HepG2 (cell line): ENCODE measurements around the gene WFDC13. TPM values are rescaled to one million over a fixed set of nuclear protein-coding genes. Genes with fewer than 3 reads are reported as not detected.

Experiments used
- ATAC-seq: fragments of 200-7000 bp; cut with Tn5 transposase; 3 replicates; pipeline ENCODE4 v1.9.1; 2020; ENCODE audit warnings: mild to moderate bottlenecking, moderate library complexity
- BruUV-seq: library from RNA; stranded (reverse); fragments of 400-500 nt; replicated peaks from 2 replicates; lab custom pipeline; 2021; lab: Mats Ljungman, UMichigan
- CTCF ChIA-PET: fragments of 300-600 bp; formaldehyde crosslinking; extraction: SDS; loops from one replicate; lab custom pipeline; 2021; ENCODE audit warnings: low total read pairs, inconsistent platforms, low intra/inter-chr PET ratio; lab: Yijun Ruan, JAX
- POLR2A ChIA-PET: fragments of 350-600 bp; sonication (Branson Sonifier 250); formaldehyde crosslinking; loops from one replicate; lab custom pipeline; 2020; ENCODE audit warnings: antibody characterized with exemption, inconsistent platforms; lab: Yijun Ruan, JAX
- DNase-seq: peaks from one replicate; pipeline ENCODE4 v3.0.0-alpha.2; 2015; ENCODE audit warnings: low spot score
- FAIRE-seq: peaks from 3 replicates; lab custom pipeline; 2011; peaks lifted over from hg19 to GRCh38; lab: Jason Lieb, UNC
- H2AFZ ChIP-seq: one replicate; pipeline ENCODE4 v1.6.1; 2011; ENCODE audit warnings: low read length, inconsistent platforms
- H3K27ac ChIP-seq: fragments of 300-600 bp; 3 replicates; pipeline ENCODE4 v1.8.0; 2011; ENCODE audit warnings: mixed run types, mild to moderate bottlenecking, mixed read lengths, low read length, inconsistent platforms; ENCODE audit not compliant: insufficient read depth; ENCODE audit errors: extremely low read length
- H3K27me3 ChIP-seq, 2 experiments: fragments of 200-600 bp in 1 of 2; 2 replicates in 1 of 2; 3 replicates in 1 of 2; pipeline versions ENCODE4 v1.6.0 to v1.8.0; 2011; ENCODE audit warnings: low read length in 2 of 2, mild to moderate bottlenecking in 2 of 2, moderate library complexity in 2 of 2, inconsistent platforms in 1 of 2; ENCODE audit not compliant: insufficient read depth in 2 of 2, control insufficient read depth in 1 of 2
- H3K36me3 ChIP-seq, 2 experiments: fragments of 200-600 bp in 1 of 2; replicated peaks in 1 of 2; 2 replicates in 1 of 2; 3 replicates in 1 of 2; pipeline versions ENCODE4 v1.5.1 to v1.8.0; 2011; ENCODE audit warnings: low read length in 2 of 2, inconsistent platforms in 1 of 2; ENCODE audit not compliant: insufficient read depth in 2 of 2, control insufficient read depth in 1 of 2
- H3K4me1 ChIP-seq: 2 replicates; pipeline ENCODE4 v1.5.1; 2012; ENCODE audit warnings: low read length, inconsistent platforms; ENCODE audit not compliant: insufficient read depth
- H3K4me2 ChIP-seq: 2 replicates; pipeline ENCODE4 v1.6.0; 2011; ENCODE audit warnings: low read depth, low read length, inconsistent platforms
- H3K4me3 ChIP-seq, 3 experiments: fragments of 200-600 bp in 1 of 3; sonication (generic), shearing (Covaris generic) in 1 of 3; replicated peaks in 1 of 3; 2 replicates each; pipeline ENCODE4 v1.5.1; 2011 to 2016; ENCODE audit warnings: low read length in 3 of 3, inconsistent platforms in 2 of 3, low read depth in 2 of 3, mild to moderate bottlenecking in 2 of 3, control low read depth in 1 of 3, mixed read lengths in 1 of 3; ENCODE audit not compliant: insufficient read depth in 1 of 3
- H3K79me2 ChIP-seq: one replicate; pipeline ENCODE4 v1.6.1; 2011; ENCODE audit warnings: low read length, inconsistent platforms; ENCODE audit not compliant: insufficient read depth
- H3K9ac ChIP-seq: 2 replicates; pipeline ENCODE4 v1.6.0; 2011; ENCODE audit warnings: mild to moderate bottlenecking, low read depth, low read length, inconsistent platforms; ENCODE audit not compliant: insufficient read depth
- H3K9me3 ChIP-seq: 2 replicates; pipeline ENCODE4 v1.5.1; 2012; ENCODE audit warnings: mild to moderate bottlenecking, low read length
- H4K20me1 ChIP-seq: 2 replicates; pipeline ENCODE4 v1.6.0; 2011; ENCODE audit warnings: inconsistent platforms, mild to moderate bottlenecking, low read length, moderate library complexity; ENCODE audit not compliant: insufficient read depth
- ARID4A ChIP-seq: sonication (generic); formaldehyde crosslinking; IDR thresholded peaks from 2 replicates; pipeline ENCODE4 v1.5.0; 2020; ENCODE audit warnings: mild to moderate bottlenecking, missing genetic modification reagents, borderline replicate concordance
- FOXK1 ChIP-seq: sonication (generic); formaldehyde crosslinking; IDR thresholded peaks from 2 replicates; pipeline ENCODE4 v1.4.0; 2020; ENCODE audit warnings: low read depth, missing genetic modification reagents, borderline replicate concordance
- HBP1 ChIP-seq: IDR thresholded peaks from 2 replicates; pipeline ENCODE4 v1.6.1; 2016; ENCODE audit warnings: low read depth, control low read depth
- KLF11 ChIP-seq: IDR thresholded peaks from 2 replicates; pipeline ENCODE4 v1.6.1; 2016; ENCODE audit warnings: missing compliant biosample characterization
- MLX ChIP-seq: IDR thresholded peaks from 2 replicates; pipeline ENCODE4 v1.6.1; 2016
- PHF20 ChIP-seq: sonication (generic); formaldehyde crosslinking; IDR thresholded peaks from 2 replicates; pipeline ENCODE4 v1.5.0; 2020; ENCODE audit warnings: mild to moderate bottlenecking, missing genetic modification reagents
- POGZ ChIP-seq: sonication (generic); formaldehyde crosslinking; IDR thresholded peaks from 2 replicates; pipeline ENCODE4 v1.4.0; 2020; ENCODE audit warnings: mild to moderate bottlenecking, missing genetic modification reagents
- POLR2A ChIP-seq, 2 experiments: IDR thresholded peaks; 2 replicates each; pipeline ENCODE4 v1.6.1; 2011; ENCODE audit warnings: low read depth in 2 of 2, low read length in 2 of 2, mild to moderate bottlenecking in 1 of 2, moderate library complexity in 1 of 2; ENCODE audit not compliant: insufficient read depth in 1 of 2
- THYN1 ChIP-seq: sonication (generic); formaldehyde crosslinking; IDR thresholded peaks from 2 replicates; pipeline ENCODE4 v1.8.1; 2023; ENCODE audit warnings: low read depth, mild to moderate bottlenecking, moderate library complexity, missing genetic modification reagents, borderline replicate concordance
- ZFP36 ChIP-seq: fragments of 150-350 bp; IDR thresholded peaks from 2 replicates; pipeline ENCODE4 v1.6.1; 2018; ENCODE audit warnings: borderline replicate concordance, low read length, low read depth; ENCODE audit not compliant: partially characterized antibody
- ZNF335 ChIP-seq: sonication (generic); formaldehyde crosslinking; IDR thresholded peaks from 2 replicates; pipeline ENCODE4 v1.4.0; 2020; ENCODE audit warnings: missing genetic modification reagents
- ZNF350 ChIP-seq: sonication (generic); formaldehyde crosslinking; IDR thresholded peaks from 2 replicates; pipeline ENCODE4 v1.4.0; 2020; ENCODE audit warnings: mild to moderate bottlenecking, low read depth, missing genetic modification reagents, borderline replicate concordance
- WGBS: methylation state at CpG from one replicate; pipeline ENCODE4 v1.1.6; 2017; ENCODE audit warnings: low lambda C conversion rate; 5-methylcytosine and 5-hydroxymethylcytosine counted together
- in situ Hi-C: cut with HindIII; loops from 2 replicates; pipeline ENCODE4 v1.10.0; 2017; ENCODE audit warnings: low pct_unique_long_range_greater_than_20kb; ENCODE audit not compliant: extremely low pct_ligation_motif_present
- intact Hi-C: fragments of 100-400 bp; cut with micrococcal nuclease; formaldehyde crosslinking; loops from one replicate; pipeline ENCODE4 v1.10.0; 2022; ENCODE audit not compliant: unreplicated experiment
- polyA plus RNA-seq, 8 experiments: library from polyadenylated mRNA; depleted of rRNA in 3 of 8; stranded (reverse) in 7 of 8; unstranded in 1 of 8; fragments of >200 nt; fragmentation: Illumina TruSeq in 4 of 8; extraction: Trizol in 4 of 8; gene quantifications; 2 replicates each; pipeline versions ENCODE4 v1.2.1 to v1.2.3, GENCODE V29; 2011 to 2016; ENCODE audit warnings: low read depth in 4 of 8, missing spikeins in 1 of 8, mixed read lengths in 1 of 8; ENCODE audit not compliant: insufficient read depth in 1 of 8
- total RNA-seq, 5 experiments: library from RNA; depleted of rRNA; stranded (reverse); fragments of >200 nt; fragmentation: Illumina TruSeq; extraction: Trizol; gene quantifications; 2 replicates each; pipeline ENCODE4 v1.2.3, GENCODE V29; 2016; ENCODE audit warnings: low read depth in 1 of 5

WFDC13 gene
- total and polyA plus RNA-seq, 2 of the 13 experiments (the other 11 are each of a cell fraction or from before 2014, with no cell fraction given): not detected

- Histone ChIP-seq H3K4me3 (no peak overlapping the region), H3K9ac (no peak overlapping the region), H3K79me2 (no peaks in the 10 kb centered on the region), H3K36me3 (no peaks in the 10 kb centered on the region), H3K27ac (no peak overlapping the region), H3K4me2 (no peak overlapping the region), H3K27me3 (peaks cover 3 to 4% of the 10 kb centered on the region in 2 experiments; a peak in 1 of 5 replicates), H4K20me1 (no peaks in the 10 kb centered on the region), H2AFZ (no peak overlapping the region), H3K9me3 (peaks cover 6% of the 10 kb centered on the region; the same call in 1 of the 2 replicates), H3K4me1 (no peaks in the 10 kb centered on the region)
- TF ChIP-seq POGZ (no peak), HBP1 (no peak), MLX (CRISPR knock-in tag) (no peak), ARID4A (CRISPR knock-in tag) (no peak), ZNF350 (CRISPR knock-in tag) (no peak), FOXK1 (CRISPR knock-in tag) (no peak), THYN1 (CRISPR knock-in tag) (no peak), ZFP36 (no peak), PHF20 (CRISPR knock-in tag) (no peak), KLF11 (CRISPR knock-in tag) (no peak), ZNF335 (CRISPR knock-in tag) (no peak), POLR2A (IDR thresholded peaks at IDR 0.05; ENCODE audit: insufficient read depth in 1 of 2, low read depth in 2 of 2, low read length in 2 of 2) (no peak)
- intact Hi-C loops: no loop called here
- DNase-seq (no peak), FAIRE-seq (no peak), ATAC-seq (no peak)
- in situ Hi-C loops: no loop called here
- 19% methylated on average over 3 of the region's 3 CpGs for WGBS
- no TSS peak for BruUV-seq
- ChIA-PET POLR2A (no interaction called here), CTCF (no interaction called here)
These were observed 50.9 kb downstream of the WFDC13 start for GRCh38 chr20:45752746-45753145.
